ENCODE results near the gene BTBD9. TPM values are rescaled to one million over a fixed set of nuclear protein-coding genes. Genes with fewer than 3 reads are reported as not detected.
A peak's percentile ranks its signal among the peaks of the same experiment; 100 is the strongest.

BTBD9 gene
- total and polyA plus RNA-seq, 2 of the 13 experiments (the other 11 are each of a cell fraction or from before 2014, with no cell fraction given): 1.2 to 3.0 TPM

DNA sequence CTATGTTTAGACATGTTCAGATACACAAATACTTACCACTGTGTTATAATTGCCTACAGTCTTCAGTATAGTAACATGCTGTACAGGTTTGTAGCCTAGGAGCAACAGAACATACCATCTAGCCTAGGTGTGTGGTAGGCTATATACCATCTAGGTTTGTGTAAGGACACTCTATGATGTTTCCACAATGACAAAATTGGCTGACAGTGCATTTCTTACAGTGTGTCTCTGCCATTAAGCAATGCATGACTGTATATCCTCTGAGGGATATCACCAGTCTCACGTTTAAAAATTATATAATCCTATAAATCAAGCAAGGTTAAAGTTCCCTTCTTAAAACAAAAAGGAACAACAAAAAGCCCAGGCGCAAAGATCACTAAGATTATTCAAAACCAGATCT is 352.2 kb downstream of the BTBD9 start:
- H3K79me2 ChIP-seq (ENCODE audit: insufficient read depth, low read length): no peaks in the 10 kb centered on the region
- H3K9ac ChIP-seq (ENCODE audit: insufficient read depth, low read depth, low read length): no peak overlapping the region
- no peaks in the 10 kb centered on the region for H3K9me3 ChIP-seq (ENCODE audit: low read length)
- H2AFZ ChIP-seq (ENCODE audit: low read length): no peak overlapping the region
- H3K4me3 ChIP-seq (replicated peaks in 1 of 3; ENCODE audit: insufficient read depth in 1 of 3, low read depth in 2 of 3, low read length in 3 of 3): no peak overlapping the region
- ChIA-PET CTCF (ENCODE audit: low intra/inter-chr PET ratio, low total read pairs) (no interaction called here), POLR2A (no interaction called here)
- FAIRE-seq (no peak), DNase-seq (ENCODE audit: low spot score) (no peak), ATAC-seq (no peak)
- no peaks in the 10 kb centered on the region for H4K20me1 ChIP-seq (ENCODE audit: insufficient read depth, low read length)
- BruUV-seq (replicated peaks): no TSS peak
- no peak overlapping the region for H3K4me2 ChIP-seq (ENCODE audit: low read depth, low read length)
- no peaks in the 10 kb centered on the region for H3K4me1 ChIP-seq (ENCODE audit: insufficient read depth, low read length)
- in situ Hi-C loops (cut with HindIII; ENCODE audit: extremely low pct_ligation_motif_present, low pct_unique_long_range_greater_than_20kb): no loop called here
- H3K36me3 ChIP-seq (replicated peaks in 1 of 2; ENCODE audit: control insufficient read depth in 1 of 2, insufficient read depth in 2 of 2, low read length in 2 of 2): no peaks in the 10 kb centered on the region
- H3K27ac ChIP-seq (ENCODE audit: extremely low read length, insufficient read depth, low read length): no peak overlapping the region
- TF ChIP-seq MAFK (conservative IDR thresholded peaks at IDR 0.05 in 1 of 2, IDR thresholded peaks at IDR 0.05 in 1 of 2; ENCODE audit: low read length in 2 of 2) (peak; percentile 95 to 97), MAFF (IDR thresholded peaks at IDR 0.05; ENCODE audit: low read depth, low read length) (peak; percentile 96)
- TF ChIP-seq, protein P1, sequence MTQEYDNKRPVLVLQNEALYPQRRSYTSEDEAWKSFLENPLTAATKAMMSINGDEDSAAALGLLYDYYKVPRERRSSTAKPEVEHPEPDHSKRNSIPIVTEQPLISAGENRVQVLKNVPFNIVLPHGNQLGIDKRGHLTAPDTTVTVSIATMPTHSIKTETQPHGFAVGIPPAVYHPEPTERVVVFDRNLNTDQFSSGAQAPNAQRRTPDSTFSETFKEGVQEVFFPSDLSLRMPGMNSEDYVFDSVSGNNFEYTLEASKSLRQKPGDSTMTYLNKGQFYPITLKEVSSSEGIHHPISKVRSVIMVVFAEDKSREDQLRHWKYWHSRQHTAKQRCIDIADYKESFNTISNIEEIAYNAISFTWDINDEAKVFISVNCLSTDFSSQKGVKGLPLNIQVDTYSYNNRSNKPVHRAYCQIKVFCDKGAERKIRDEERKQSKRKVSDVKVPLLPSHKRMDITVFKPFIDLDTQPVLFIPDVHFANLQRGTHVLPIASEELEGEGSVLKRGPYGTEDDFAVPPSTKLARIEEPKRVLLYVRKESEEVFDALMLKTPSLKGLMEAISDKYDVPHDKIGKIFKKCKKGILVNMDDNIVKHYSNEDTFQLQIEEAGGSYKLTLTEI (CRISPR knock-in tag; conservative IDR thresholded peaks at IDR 0.05): no peak
- no peaks in the 10 kb centered on the region for H3K27me3 ChIP-seq (ENCODE audit: control insufficient read depth in 1 of 2, insufficient read depth in 2 of 2, low read length in 2 of 2)
- intact Hi-C loops (cut with micrococcal nuclease; ENCODE audit: unreplicated experiment): no loop called here
- 67% methylated on average over 2 of the region's 2 CpGs for WGBS (ENCODE audit: low lambda C conversion rate)

DNA sequence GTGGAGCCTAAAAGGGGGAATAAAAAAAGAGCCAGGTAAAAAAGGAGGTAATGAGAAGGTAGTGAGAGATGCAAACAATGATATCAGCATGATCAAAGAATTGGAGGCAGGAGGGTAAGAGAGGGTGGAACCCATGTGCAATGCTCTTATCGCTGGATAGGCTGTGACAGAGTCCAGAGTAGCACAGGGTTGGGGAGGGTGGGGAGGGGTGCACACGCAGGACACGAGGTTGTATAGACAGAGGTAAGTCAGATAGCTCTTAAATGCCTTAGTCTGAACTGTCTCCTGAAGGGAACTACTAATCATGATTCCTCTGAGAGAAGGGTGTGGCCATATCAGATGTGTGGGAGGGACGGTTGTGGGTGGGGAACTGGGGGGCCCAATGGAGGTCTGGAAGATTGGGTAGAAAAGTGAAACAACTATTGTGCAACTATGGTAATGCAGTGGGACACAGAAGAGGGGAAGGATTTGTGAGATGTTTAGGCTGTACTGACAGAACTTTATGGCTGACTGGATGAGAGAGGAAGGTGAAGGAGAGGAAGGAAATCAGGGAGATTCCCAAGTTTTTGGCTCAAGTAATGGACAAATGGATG is 354.8 kb downstream of the BTBD9 start:
- H4K20me1 ChIP-seq (ENCODE audit: insufficient read depth, low read length): no peaks in the 10 kb centered on the region
- 28% methylated on average over 4 of the region's 4 CpGs for WGBS (ENCODE audit: low lambda C conversion rate)
- no peak overlapping the region for H2AFZ ChIP-seq (ENCODE audit: low read length)
- H3K4me3 ChIP-seq (replicated peaks in 1 of 3; ENCODE audit: insufficient read depth in 1 of 3, low read depth in 2 of 3, low read length in 3 of 3): no peak overlapping the region
- H3K4me1 ChIP-seq (ENCODE audit: insufficient read depth, low read length): no peaks in the 10 kb centered on the region
- H3K79me2 ChIP-seq (ENCODE audit: insufficient read depth, low read length): no peaks in the 10 kb centered on the region
- POLR2A ChIA-PET: no interaction called here
- H3K9ac ChIP-seq (ENCODE audit: insufficient read depth, low read depth, low read length): no peak overlapping the region
- BruUV-seq (replicated peaks): no TSS peak
- DNase-seq (ENCODE audit: low spot score): no peak
- no peak for FAIRE-seq
- H3K9me3 ChIP-seq (ENCODE audit: low read length): no peaks in the 10 kb centered on the region
- no peaks in the 10 kb centered on the region for H3K27me3 ChIP-seq (ENCODE audit: control insufficient read depth in 1 of 2, insufficient read depth in 2 of 2, low read length in 2 of 2)
- no peak for ATAC-seq
- H3K4me2 ChIP-seq (ENCODE audit: low read depth, low read length): no peak overlapping the region
- in situ Hi-C loops (cut with HindIII; ENCODE audit: extremely low pct_ligation_motif_present, low pct_unique_long_range_greater_than_20kb) (no loop called here), intact Hi-C loops (cut with micrococcal nuclease; ENCODE audit: unreplicated experiment) (no loop called here)
- H3K36me3 ChIP-seq (replicated peaks in 1 of 2; ENCODE audit: control insufficient read depth in 1 of 2, insufficient read depth in 2 of 2, low read length in 2 of 2): no peaks in the 10 kb centered on the region
- CTCF ChIA-PET (ENCODE audit: low intra/inter-chr PET ratio, low total read pairs): no interaction called here
- no peak overlapping the region for H3K27ac ChIP-seq (ENCODE audit: extremely low read length, insufficient read depth, low read length)
- peak; percentile 50; the same call in 1 of the 2 replicates for TF ChIP-seq CEBPB (IDR thresholded peaks at IDR 0.05; ENCODE audit: borderline replicate concordance, low read depth, low read length)
- no peak for TF ChIP-seq ASH2L (IDR thresholded peaks at IDR 0.05; ENCODE audit: insufficient read length, low read depth, low read length)
- TF ChIP-seq, protein P2, sequence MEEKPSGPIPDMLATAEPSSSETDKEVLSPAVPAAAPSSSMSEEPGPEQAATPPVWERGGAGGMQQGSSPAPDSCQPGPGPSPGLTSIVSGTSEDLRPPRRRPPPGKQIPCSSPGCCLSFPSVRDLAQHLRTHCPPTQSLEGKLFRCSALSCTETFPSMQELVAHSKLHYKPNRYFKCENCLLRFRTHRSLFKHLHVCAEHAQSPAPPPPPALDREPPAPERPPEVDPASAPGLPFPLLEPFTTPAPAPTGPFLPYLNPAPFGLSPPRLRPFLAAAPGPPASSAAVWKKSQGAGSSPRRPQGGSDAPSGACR (CRISPR knock-in tag; IDR thresholded peaks at IDR 0.05): no peak
